GM06990 (cell line): Measurements from ENCODE around the gene RHOBTB1.
A peak's percentile ranks its signal among the peaks of the same experiment; 100 is the strongest.

Experiments used
- DNase-seq: peaks from one replicate; pipeline ENCODE4 v3.0.0-alpha.2; 2011; ENCODE audit not compliant: insufficient read length; ENCODE audit errors: extremely low read depth
- H3K27me3 ChIP-seq: replicated peaks from 2 replicates; pipeline ENCODE4 v1.6.0; 2011; ENCODE audit warnings: low read length; ENCODE audit not compliant: control insufficient read depth, insufficient read depth
- H3K36me3 ChIP-seq: 2 replicates; pipeline ENCODE4 v1.5.1; 2011; ENCODE audit warnings: low read length; ENCODE audit not compliant: control insufficient read depth, insufficient read depth
- H3K4me3 ChIP-seq: replicated peaks from 2 replicates; pipeline ENCODE4 v1.5.1; 2011; ENCODE audit warnings: low read depth, mild to moderate bottlenecking, control low read depth, low read length
- CTCF ChIP-seq: IDR thresholded peaks from 2 replicates; pipeline ENCODE4 v1.5.1; 2011; ENCODE audit warnings: low read length, control low read depth, mild to moderate bottlenecking, inconsistent platforms; ENCODE audit not compliant: insufficient read depth, poor library complexity, severe bottlenecking

Gene RHOBTB1

GRCh38 chr10:60873758-60874157, 70.2 kb downstream of the RHOBTB1 start:
- H3K4me3 ChIP-seq: no peak overlapping the region
- H3K36me3 ChIP-seq: no peaks in the 10 kb centered on the region
- no peak for DNase-seq
- TF ChIP-seq CTCF: no peak
- H3K27me3 ChIP-seq: no peaks in the 10 kb centered on the region

DNA sequence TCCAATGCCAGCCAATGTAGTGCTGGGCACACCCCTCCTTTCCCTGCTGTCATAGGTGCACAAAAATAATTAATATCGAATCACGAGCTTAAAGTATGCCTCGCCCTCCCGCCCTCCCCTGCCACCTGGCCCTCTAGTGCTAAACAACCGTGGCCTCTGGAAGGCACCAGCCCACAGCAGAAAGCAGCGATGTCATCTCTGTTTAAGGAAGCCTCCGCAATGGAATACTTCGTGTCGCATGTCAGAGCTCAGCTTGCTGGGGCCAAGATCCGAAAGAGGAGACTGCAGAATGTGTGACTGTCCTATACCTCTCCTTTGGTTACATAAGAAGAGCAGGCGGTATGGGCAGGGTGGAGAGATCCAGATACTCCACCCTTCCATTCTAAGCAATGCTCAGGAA, 71.5 kb downstream of the RHOBTB1 start:
- no peak for DNase-seq
- Histone ChIP-seq H3K36me3 (no peaks in the 10 kb centered on the region), H3K4me3 (no peak overlapping the region), H3K27me3 (no peaks in the 10 kb centered on the region)
- TF ChIP-seq CTCF: no peak

GRCh38 chr10:60871215-60871614, 72.8 kb downstream of the RHOBTB1 start:
- Histone ChIP-seq H3K36me3 (no peaks in the 10 kb centered on the region), H3K27me3 (no peaks in the 10 kb centered on the region), H3K4me3 (no peak overlapping the region)
- no peak for TF ChIP-seq CTCF
- DNase-seq: no peak

DNA sequence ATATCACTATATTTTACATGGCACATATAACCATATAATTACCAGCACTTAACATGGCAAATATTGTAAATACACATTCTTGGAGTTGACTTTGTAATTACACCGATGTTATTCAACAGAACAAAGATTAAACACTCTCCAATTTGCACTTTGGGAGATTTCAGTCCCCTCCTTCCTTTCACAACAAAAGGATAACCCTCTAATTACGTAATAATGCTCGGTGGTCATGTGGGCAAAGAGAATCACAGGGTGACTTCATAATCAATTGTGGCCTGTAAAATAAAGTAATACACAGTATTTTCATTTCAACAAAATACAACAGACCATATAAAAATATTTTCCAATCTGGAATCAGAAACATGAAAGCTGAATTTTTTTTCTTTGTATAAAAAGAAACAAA, 73.2 kb downstream of the RHOBTB1 start:
- TF ChIP-seq CTCF: no peak
- DNase-seq: no peak
- Histone ChIP-seq H3K27me3 (no peaks in the 10 kb centered on the region), H3K4me3 (no peak overlapping the region), H3K36me3 (no peaks in the 10 kb centered on the region)

- peak; percentile 2 for TF ChIP-seq CTCF
- H3K4me3 ChIP-seq: no peak overlapping the region
- H3K27me3 ChIP-seq: no peaks in the 10 kb centered on the region
- no peak for DNase-seq
- no peaks in the 10 kb centered on the region for H3K36me3 ChIP-seq
These were observed 73.6 kb downstream of the RHOBTB1 start for GRCh38 chr10:60870416-60870728.

- Histone ChIP-seq H3K36me3 (no peaks in the 10 kb centered on the region), H3K4me3 (no peak overlapping the region), H3K27me3 (no peaks in the 10 kb centered on the region)
- no peak for DNase-seq
- TF ChIP-seq CTCF: no peak
These were observed 74.2 kb downstream of the RHOBTB1 start for GRCh38 chr10:60869652-60870415.
